Caco-2 (cell line): ENCODE measurements around the gene EGFR. TPM values are rescaled to one million over a fixed set of nuclear protein-coding genes. Genes with fewer than 3 reads are reported as not detected.

Experiments used
- BruUV-seq: library from RNA; stranded (reverse); fragments of 400-500 nt; replicated peaks from 2 replicates; lab custom pipeline; 2021; lab: Mats Ljungman, UMichigan
- CTCF ChIA-PET: fragments of 300-600 bp; sonication (Branson Sonifier 250); formaldehyde crosslinking; loops from one replicate; lab custom pipeline; 2022; ENCODE audit warnings: antibody characterized with exemption; lab: Charles Lee
- POLR2A ChIA-PET: fragments of 300-600 bp; sonication (Branson Sonifier 250); formaldehyde crosslinking; loops from one replicate; lab custom pipeline; 2022; ENCODE audit warnings: antibody characterized with exemption; lab: Charles Lee
- DNase-seq, 2 experiments: peaks; one replicate each; pipeline versions ENCODE4 v3.0.0 to v3.0.0-alpha.2; 2020 to 2022
- H3K27me3 ChIP-seq: replicated peaks from 2 replicates; pipeline ENCODE4 v1.6.0; 2011; ENCODE audit warnings: low read length; ENCODE audit not compliant: control insufficient read depth, insufficient read depth
- H3K36me3 ChIP-seq: 2 replicates; pipeline ENCODE4 v1.5.1; 2011; ENCODE audit warnings: low read length; ENCODE audit not compliant: control insufficient read depth, insufficient read depth
- H3K4me1 ChIP-seq: fragments of 250-450 bp; sonication (Bioruptor Pico); 2 replicates; pipeline ENCODE4 v1.5.1; 2020; ENCODE audit warnings: mild to moderate bottlenecking
- H3K4me3 ChIP-seq: 2 replicates; pipeline ENCODE4 v1.5.1; 2011; ENCODE audit warnings: low read depth, mild to moderate bottlenecking, control low read depth, low read length
- H3K9me3 ChIP-seq: fragments of 250-450 bp; sonication (Bioruptor Pico); 2 replicates; pipeline ENCODE4 v1.5.1; 2020; ENCODE audit warnings: mild to moderate bottlenecking, moderate library complexity
- H3K27ac Mint-ChIP-seq: one replicate; pipeline ENCODE4 v1.8.0; 2022; ENCODE audit warnings: mixed read lengths; ENCODE audit not compliant: unreplicated experiment
- H3K27me3 Mint-ChIP-seq: one replicate; pipeline ENCODE4 v1.8.0; 2022; ENCODE audit warnings: mixed read lengths; ENCODE audit not compliant: insufficient read depth, unreplicated experiment
- H3K36me3 Mint-ChIP-seq: one replicate; pipeline ENCODE4 v1.8.0; 2022; ENCODE audit warnings: mild to moderate bottlenecking, mixed read lengths; ENCODE audit not compliant: insufficient read depth, unreplicated experiment
- H3K4me1 Mint-ChIP-seq: one replicate; pipeline ENCODE4 v1.8.0; 2022; ENCODE audit warnings: low read depth, mixed read lengths; ENCODE audit not compliant: unreplicated experiment
- H3K4me3 Mint-ChIP-seq: one replicate; pipeline ENCODE4 v1.8.0; 2022; ENCODE audit warnings: mild to moderate bottlenecking, moderate library complexity, mixed read lengths; ENCODE audit not compliant: unreplicated experiment
- H3K9me3 Mint-ChIP-seq: one replicate; pipeline ENCODE4 v1.8.0; 2022; ENCODE audit warnings: mixed read lengths; ENCODE audit not compliant: unreplicated experiment
- CTCF ChIP-seq, 2 experiments: fragments of 200-600 bp in 1 of 2; IDR thresholded peaks; 1 replicate in 1 of 2; 2 replicates in 1 of 2; pipeline versions ENCODE4 v1.5.1 to v1.8.0; 2011 to 2022; ENCODE audit warnings: antibody characterized with exemption in 1 of 2, control low read depth in 1 of 2, inconsistent platforms in 1 of 2, low read depth in 1 of 2, low read length in 1 of 2, mild to moderate bottlenecking in 1 of 2, moderate library complexity in 1 of 2; ENCODE audit not compliant: insufficient read depth in 1 of 2, severe bottlenecking in 1 of 2, unreplicated experiment in 1 of 2
- intact Hi-C: fragments of 100-400 bp; cut with micrococcal nuclease; formaldehyde crosslinking; loops from one replicate; pipeline ENCODE4 v1.10.0; 2022; ENCODE audit not compliant: unreplicated experiment
- total RNA-seq: library from RNA; stranded (reverse); gene quantifications from 2 replicates; pipeline ENCODE4 v1.2.3, GENCODE V29; 2022

The EGFR gene
- total RNA-seq, 1 experiment from 2014 or later = 60.1 TPM

GRCh38 chr7:54991341-54991740, 27.5 kb upstream of the EGFR start:
- Histone ChIP-seq H3K4me1 (peaks cover 25% of the 10 kb centered on the region), H3K4me3 (no peak overlapping the region), H3K27me3 (no peaks in the 10 kb centered on the region), H3K36me3 (no peaks in the 10 kb centered on the region; the same call in 1 of the 2 replicates), H3K9me3 (0 out of 2 replicates have a peak, but pooled peaks cover 3% of the 10 kb centered on the region)
- TF ChIP-seq CTCF (IDR thresholded peaks at IDR 0.05; ENCODE audit: insufficient read depth in 1 of 2, low read depth in 1 of 2, low read length in 1 of 2, severe bottlenecking in 1 of 2, unreplicated experiment in 1 of 2) = no peak
- H3K36me3 Mint-ChIP-seq = no peaks in the 10 kb centered on the region
- POLR2A ChIA-PET = no interaction called here
- intact Hi-C loops = no loop called here
- CTCF ChIA-PET = no interaction called here
- H3K4me3 Mint-ChIP-seq = no peak overlapping the region
- BruUV-seq = no TSS peak
- no peaks in the 10 kb centered on the region for H3K27me3 Mint-ChIP-seq
- peaks cover 19% of the 10 kb centered on the region for H3K4me1 Mint-ChIP-seq
- H3K27ac Mint-ChIP-seq = no peak overlapping the region
- no peak for DNase-seq
- H3K9me3 Mint-ChIP-seq = peaks cover 8% of the 10 kb centered on the region

DNA sequence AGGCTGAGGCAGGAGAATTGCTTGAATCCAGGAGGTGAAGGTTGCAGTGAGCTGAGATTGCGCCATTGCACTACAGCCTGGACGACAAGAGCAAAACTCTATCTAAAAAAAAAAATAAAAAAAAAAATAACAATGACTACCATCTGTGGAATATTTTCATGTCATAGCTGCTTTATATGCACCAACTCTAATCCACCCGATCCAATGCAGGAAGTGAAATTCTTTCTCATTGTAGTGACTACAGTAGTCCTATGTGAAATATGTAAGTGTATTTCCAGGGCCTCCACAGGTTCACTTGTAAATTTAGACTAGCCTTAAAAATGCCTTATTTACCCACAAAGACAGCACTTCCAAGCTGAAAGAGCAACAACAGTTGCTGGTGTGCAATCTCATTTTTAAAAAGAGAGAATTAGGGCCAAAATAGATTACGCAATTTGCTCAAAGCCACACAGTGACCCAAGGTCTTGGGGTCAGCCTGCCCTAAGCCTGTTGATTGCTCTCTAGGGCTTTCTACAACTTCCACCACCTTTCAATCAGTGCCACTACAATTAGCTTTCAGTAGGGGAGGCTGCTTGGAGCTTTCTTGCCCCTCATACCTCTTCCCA, 25.8 kb upstream of the EGFR start:
- H3K4me1 ChIP-seq = peaks cover 21% of the 10 kb centered on the region
- no peaks in the 10 kb centered on the region for H3K27me3 ChIP-seq
- Mint-ChIP-seq H3K27me3 (no peaks in the 10 kb centered on the region), H3K4me1 (peaks cover 25% of the 10 kb centered on the region), H3K9me3 (peaks cover 8% of the 10 kb centered on the region), H3K27ac (no peak overlapping the region), H3K36me3 (no peaks in the 10 kb centered on the region), H3K4me3 (no peak overlapping the region)
- ChIA-PET POLR2A (no interaction called here), CTCF (interaction anchor here (0.5 kb wide), 1 partner anchor 76 kb away, joined by 3 read pairs; no protein-coding TSS in a partner anchor)
- DNase-seq = no peak
- no peaks in the 10 kb centered on the region; the same call in 1 of the 2 replicates for H3K36me3 ChIP-seq
- no peak overlapping the region for H3K4me3 ChIP-seq
- 0 out of 2 replicates have a peak, but pooled peaks cover 3% of the 10 kb centered on the region for H3K9me3 ChIP-seq
- no TSS peak for BruUV-seq
- intact Hi-C loops = no loop called here
- no peak for TF ChIP-seq CTCF (IDR thresholded peaks at IDR 0.05; ENCODE audit: insufficient read depth in 1 of 2, low read depth in 1 of 2, low read length in 1 of 2, severe bottlenecking in 1 of 2, unreplicated experiment in 1 of 2)

DNA sequence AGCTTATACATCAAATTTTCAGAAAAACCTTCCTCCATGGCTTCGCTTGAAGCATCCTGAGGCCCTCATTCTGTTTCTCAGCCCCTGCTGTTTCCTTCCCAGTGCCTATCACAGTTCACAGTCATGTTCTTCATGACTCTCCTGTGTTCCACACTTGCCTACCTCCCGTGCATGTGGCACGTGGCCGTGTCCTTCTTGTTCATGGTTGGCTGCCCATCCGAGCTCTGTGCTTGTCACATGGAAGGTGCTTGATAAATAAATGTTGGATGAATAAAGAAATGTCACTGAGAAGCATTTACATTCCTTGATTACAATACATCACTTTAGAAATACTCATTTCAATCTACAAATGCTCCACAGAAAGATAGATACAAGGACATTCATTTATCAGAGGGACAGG, 23.7 kb upstream of the EGFR start:
- no peak for TF ChIP-seq CTCF (IDR thresholded peaks at IDR 0.05; ENCODE audit: insufficient read depth in 1 of 2, low read depth in 1 of 2, low read length in 1 of 2, severe bottlenecking in 1 of 2, unreplicated experiment in 1 of 2)
- no peak overlapping the region for H3K4me3 Mint-ChIP-seq
- H3K4me3 ChIP-seq = no peak overlapping the region
- H3K27me3 Mint-ChIP-seq = no peaks in the 10 kb centered on the region
- H3K36me3 Mint-ChIP-seq = no peaks in the 10 kb centered on the region
- ChIA-PET CTCF (no interaction called here), POLR2A (interaction anchor here (0.6 kb wide), 1 partner anchor 18 kb away, joined by 3 read pairs; no protein-coding TSS in a partner anchor)
- peaks cover 13% of the 10 kb centered on the region for H3K4me1 ChIP-seq
- no peaks in the 10 kb centered on the region; the same call in 1 of the 2 replicates for H3K36me3 ChIP-seq
- no peaks in the 10 kb centered on the region for H3K27me3 ChIP-seq
- intact Hi-C loops = no loop called here
- no TSS peak for BruUV-seq
- peaks cover 19% of the 10 kb centered on the region for H3K4me1 Mint-ChIP-seq
- DNase-seq = no peak
- no peak overlapping the region for H3K27ac Mint-ChIP-seq
- 0 out of 2 replicates have a peak, but pooled peaks cover 3% of the 10 kb centered on the region for H3K9me3 ChIP-seq
- peaks cover 8% of the 10 kb centered on the region for H3K9me3 Mint-ChIP-seq
